Activated CD4-positive, alpha-beta T cell treated with anti-CD3 and anti-CD28 coated beads, Interleukin-2, amount 10 ng/mL, durations not matched to agents 24 days and 14 days (primary cell): ENCODE measurements around the gene GATAD1. TPM values are rescaled to one million over a fixed set of nuclear protein-coding genes. Genes with fewer than 3 reads are reported as not detected.
"Not testable (repeated sequence)": the region's sequence is repeated elsewhere in the genome, so short reads cannot be mapped to it uniquely, and the experiment has no call there.

Source experiments
- DNase-seq: peaks from one replicate; pipeline ENCODE4 v3.0.0; 2022
- H3K27ac Mint-ChIP-seq: one replicate; pipeline ENCODE4 v1.8.0; 2022; ENCODE audit warnings: mild to moderate bottlenecking, mixed read lengths
- H3K27me3 Mint-ChIP-seq: one replicate; pipeline ENCODE4 v1.8.0; 2022; ENCODE audit warnings: mixed read lengths
- H3K36me3 Mint-ChIP-seq: one replicate; pipeline ENCODE4 v1.8.0; 2022; ENCODE audit warnings: low read depth, mild to moderate bottlenecking, mixed read lengths
- H3K4me1 Mint-ChIP-seq: one replicate; pipeline ENCODE4 v1.8.0; 2021; ENCODE audit warnings: mixed read lengths
- H3K4me3 Mint-ChIP-seq: one replicate; pipeline ENCODE4 v1.8.0; 2022; ENCODE audit warnings: mild to moderate bottlenecking, moderate library complexity, mixed read lengths
- H3K9me3 Mint-ChIP-seq: one replicate; pipeline ENCODE4 v1.8.0; 2021; ENCODE audit warnings: mixed read lengths
- intact Hi-C: fragments of 100-400 bp; cut with micrococcal nuclease; formaldehyde crosslinking; loops from one replicate; pipeline ENCODE4 v1.15.1; 2023
- total RNA-seq: library from RNA; stranded (reverse); gene quantifications from 2 replicates; pipeline ENCODE4 v1.2.3, GENCODE V29; 2022

GATAD1 gene
- total RNA-seq, 1 donor from 2014 or later: 21.4 TPM

GRCh38 chr7:92422926-92423325 is 24.4 kb upstream of the GATAD1 start:
- Mint-ChIP-seq H3K36me3 (no peaks in the 10 kb centered on the region), H3K27ac (no peak overlapping the region), H3K4me1 (peaks cover 14% of the 10 kb centered on the region), H3K27me3 (peaks cover 3% of the 10 kb centered on the region), H3K9me3 (no peaks in the 10 kb centered on the region), H3K4me3 (no peak overlapping the region)
- intact Hi-C loops: loop anchor here (5.0 to 10.0 kb wide), 2 partner anchors 39 to 632 kb away; no protein-coding TSS in a partner anchor
- no peak for DNase-seq

DNA sequence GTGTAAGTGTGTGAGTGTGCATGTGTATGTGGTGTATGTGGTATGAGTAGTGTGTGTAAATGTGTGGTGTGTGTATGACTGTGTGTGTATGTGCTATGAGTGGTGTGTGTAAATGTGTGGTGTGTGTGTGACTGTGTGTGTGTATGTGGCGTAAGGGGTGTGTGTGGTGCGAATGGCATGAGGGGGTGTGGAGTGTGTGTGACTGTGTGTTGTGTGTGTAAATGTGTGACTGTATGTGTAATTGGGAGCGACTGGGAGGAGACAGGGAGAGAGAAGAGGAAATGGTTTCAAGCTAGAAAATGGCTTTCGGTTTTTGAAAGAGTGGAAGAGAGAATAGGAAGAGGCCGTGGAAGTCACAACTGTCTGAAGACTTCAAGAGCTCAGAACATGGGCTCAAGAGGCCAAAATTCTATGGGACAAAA is 23.6 kb upstream of the GATAD1 start:
- no peaks in the 10 kb centered on the region for H3K36me3 Mint-ChIP-seq
- no peaks in the 10 kb centered on the region for H3K9me3 Mint-ChIP-seq
- H3K27ac Mint-ChIP-seq: no peak overlapping the region
- intact Hi-C loops: loop anchor here (1.0 to 10.0 kb wide), 3 partner anchors 24 to 631 kb away; partner anchors contain the start of gene GATAD1
- no peak for DNase-seq
- peak overlapping the region; percentile 55 for H3K4me3 Mint-ChIP-seq
- peaks cover 14% of the 10 kb centered on the region for H3K4me1 Mint-ChIP-seq
- peaks cover 3% of the 10 kb centered on the region for H3K27me3 Mint-ChIP-seq

GRCh38 chr7:92425311-92425947 is 21.9 kb upstream of the GATAD1 start:
- DNase-seq: no peak
- intact Hi-C loops: loop anchor here (10.0 kb wide), 1 partner anchor 629 kb away; no protein-coding TSS in a partner anchor
- H3K4me1 Mint-ChIP-seq: peaks cover 20% of the 10 kb centered on the region
- H3K4me3 Mint-ChIP-seq: peak overlapping the region; percentile 92
- H3K36me3 Mint-ChIP-seq: no peaks in the 10 kb centered on the region
- H3K27me3 Mint-ChIP-seq: peaks cover 6% of the 10 kb centered on the region
- no peaks in the 10 kb centered on the region for H3K9me3 Mint-ChIP-seq
- no peak overlapping the region for H3K27ac Mint-ChIP-seq

DNA sequence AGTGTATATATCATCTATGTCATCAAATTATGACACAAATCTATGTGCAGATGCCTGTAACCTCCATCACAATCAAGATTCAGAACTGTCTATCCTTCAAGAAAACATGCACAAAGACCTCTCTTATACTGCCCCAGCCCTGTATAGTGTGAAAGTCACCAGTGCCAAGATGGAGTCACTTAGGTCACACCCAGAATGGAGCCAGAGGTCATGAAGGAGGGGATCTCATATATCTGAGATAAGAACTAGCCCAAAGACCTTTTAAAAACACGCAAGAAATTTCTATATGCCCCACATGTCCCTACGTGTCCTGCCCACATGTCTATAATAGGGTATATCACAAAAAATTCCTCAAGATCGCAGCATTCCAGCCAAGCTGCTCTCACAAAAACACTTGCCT is 20.1 kb upstream of the GATAD1 start:
- H3K36me3 Mint-ChIP-seq: no peaks in the 10 kb centered on the region
- no peak overlapping the region for H3K4me3 Mint-ChIP-seq
- H3K9me3 Mint-ChIP-seq: no peaks in the 10 kb centered on the region
- DNase-seq: no peak
- peaks cover 20% of the 10 kb centered on the region for H3K4me1 Mint-ChIP-seq
- intact Hi-C loops: loop anchor here (10.0 kb wide), 1 partner anchor 628 kb away; no protein-coding TSS in a partner anchor
- H3K27ac Mint-ChIP-seq: no peak overlapping the region
- peaks cover 4% of the 10 kb centered on the region for H3K27me3 Mint-ChIP-seq

DNA sequence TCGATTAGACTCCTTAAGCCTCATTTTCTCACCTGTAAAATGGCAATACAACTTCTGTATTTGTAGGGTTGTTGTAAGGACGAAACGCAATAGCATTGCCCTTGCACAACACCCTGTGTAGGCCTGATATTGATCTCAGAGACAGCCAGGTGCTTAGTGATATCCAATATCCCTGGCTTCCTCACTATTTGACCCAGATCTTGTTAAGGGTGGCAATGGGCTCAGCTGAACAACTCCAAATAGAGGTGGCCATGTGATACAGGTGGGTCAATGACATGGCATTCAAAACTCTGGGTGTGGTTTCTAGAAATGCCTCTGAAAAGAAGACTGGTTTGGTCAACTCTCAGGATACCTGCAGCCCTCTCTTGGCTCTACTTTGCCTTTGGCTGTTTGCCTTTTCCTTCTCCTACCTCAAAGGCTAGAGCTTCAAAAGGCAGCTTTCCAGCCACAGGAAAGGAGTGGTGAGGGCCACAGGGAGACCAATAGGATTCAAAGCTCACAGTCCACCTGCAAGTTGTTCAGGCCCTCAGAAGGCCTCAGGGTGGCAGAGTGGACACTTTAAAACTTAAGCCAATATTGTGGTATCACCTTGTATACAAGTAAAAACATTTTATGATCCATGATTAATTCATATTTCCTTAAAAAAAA is 14.9 kb upstream of the GATAD1 start:
- no peaks in the 10 kb centered on the region for H3K9me3 Mint-ChIP-seq
- H3K4me1 Mint-ChIP-seq: peaks cover 6% of the 10 kb centered on the region
- no peak overlapping the region for H3K4me3 Mint-ChIP-seq
- H3K27ac Mint-ChIP-seq: no peak overlapping the region
- peaks cover 4% of the 10 kb centered on the region for H3K27me3 Mint-ChIP-seq
- DNase-seq: no peak
- intact Hi-C loops: no loop called here
- H3K36me3 Mint-ChIP-seq: no peaks in the 10 kb centered on the region

- Mint-ChIP-seq H3K27ac (no peak overlapping the region), H3K4me1 (peaks cover 6% of the 10 kb centered on the region), H3K9me3 (no peaks in the 10 kb centered on the region), H3K4me3 (no peak overlapping the region), H3K27me3 (peaks cover 4% of the 10 kb centered on the region), H3K36me3 (no peaks in the 10 kb centered on the region)
- DNase-seq: no peak
- intact Hi-C loops: no loop called here
Measured at GRCh38 chr7:92433019-92433418, 14.3 kb upstream of the GATAD1 start.

DNA sequence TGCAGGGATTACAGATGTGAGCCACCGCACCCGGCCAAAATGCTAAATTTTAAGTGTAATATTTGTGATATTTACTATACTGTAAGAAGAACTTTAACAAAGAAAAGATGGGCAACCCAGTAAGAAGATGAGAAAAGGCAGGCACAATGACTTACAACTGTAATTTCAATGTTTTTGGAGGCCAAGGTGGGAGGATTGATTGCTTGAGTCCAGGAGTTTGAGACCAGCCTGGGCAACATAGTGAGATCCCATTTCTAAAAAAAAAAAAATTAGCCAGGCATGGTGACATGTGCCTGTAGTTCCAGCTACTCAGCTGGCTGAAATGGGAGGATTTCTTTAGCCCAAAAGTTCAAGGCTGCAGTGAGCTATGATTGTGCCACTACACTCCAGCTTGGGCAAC is 11.7 kb upstream of the GATAD1 start:
- no peak overlapping the region for H3K4me3 Mint-ChIP-seq
- H3K36me3 Mint-ChIP-seq: no peaks in the 10 kb centered on the region
- DNase-seq: no peak
- H3K27me3 Mint-ChIP-seq: peaks cover 6% of the 10 kb centered on the region
- no peaks in the 10 kb centered on the region for H3K9me3 Mint-ChIP-seq
- H3K27ac Mint-ChIP-seq: no peak overlapping the region
- intact Hi-C loops: no loop called here
- no peaks in the 10 kb centered on the region for H3K4me1 Mint-ChIP-seq

DNA sequence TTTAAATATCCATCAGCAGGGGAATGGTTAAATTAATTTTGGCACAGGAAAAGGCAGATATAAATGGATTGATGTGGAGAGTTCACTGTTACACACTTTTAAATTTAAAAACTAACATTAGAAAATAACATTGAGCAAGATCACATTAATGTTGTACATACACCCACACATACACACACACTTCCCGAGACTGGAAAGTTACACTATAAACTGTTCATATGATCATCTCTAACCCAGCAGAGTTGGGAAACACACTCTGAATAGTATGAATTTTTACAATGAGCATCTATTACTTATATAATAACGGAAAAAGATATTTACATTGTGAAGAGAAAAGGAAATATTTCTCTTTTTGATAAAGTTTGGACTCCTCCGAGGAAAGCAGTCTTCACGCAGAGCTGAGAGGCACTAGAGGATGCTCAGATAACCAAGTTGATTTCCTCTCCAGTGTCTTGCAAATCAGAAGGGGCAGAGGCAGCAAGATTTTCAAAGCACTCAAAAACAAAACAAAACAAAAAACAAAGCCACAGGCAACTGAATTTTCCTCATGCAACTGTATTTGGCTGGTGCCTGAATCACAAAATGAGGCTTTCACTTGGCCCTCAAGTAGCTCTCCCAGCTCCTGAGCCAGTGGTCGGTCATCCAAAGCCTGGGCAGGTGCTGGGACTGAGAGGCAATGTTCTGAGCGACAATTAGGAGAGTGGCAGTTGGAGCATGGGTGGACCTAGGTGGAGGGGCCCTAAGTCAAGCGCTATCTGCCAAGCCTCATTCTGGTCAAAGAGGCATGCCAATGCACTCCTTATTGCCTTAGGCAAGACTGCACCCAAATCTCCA is 10.5 kb upstream of the GATAD1 start:
- intact Hi-C loops: no loop called here
- H3K27me3 Mint-ChIP-seq: peaks cover 9% of the 10 kb centered on the region

GRCh38 chr7:92437956-92438491 is 9.3 kb upstream of the GATAD1 start:
- intact Hi-C loops: no loop called here
- Mint-ChIP-seq H3K4me1 (no peaks in the 10 kb centered on the region), H3K36me3 (no peaks in the 10 kb centered on the region), H3K27me3 (peaks cover 13% of the 10 kb centered on the region), H3K27ac (no peak overlapping the region), H3K9me3 (no peaks in the 10 kb centered on the region), H3K4me3 (no peak overlapping the region)
- DNase-seq: no peak

More for the DNA sequence above, 10.5 kb upstream of the GATAD1 start:
- DNase-seq: no peak
- H3K4me1 Mint-ChIP-seq: no peaks in the 10 kb centered on the region
- H3K36me3 Mint-ChIP-seq: no peaks in the 10 kb centered on the region
- H3K27ac Mint-ChIP-seq: no peak overlapping the region
- H3K4me3 Mint-ChIP-seq: no peak overlapping the region
- H3K9me3 Mint-ChIP-seq: no peaks in the 10 kb centered on the region

- not testable (repeated sequence) for DNase-seq, H3K36me3 Mint-ChIP-seq, H3K4me1 Mint-ChIP-seq, H3K27ac Mint-ChIP-seq, H3K9me3 Mint-ChIP-seq, H3K4me3 Mint-ChIP-seq
- intact Hi-C loops: loop anchor here (10.0 kb wide), 3 partner anchors 392 to 1358 kb away; partner anchors contain the start of genes CDK6 and FZD1
- peaks cover 13% of the 10 kb centered on the region for H3K27me3 Mint-ChIP-seq
Measured at GRCh38 chr7:92442720-92443119, 4.6 kb upstream of the GATAD1 start.

GRCh38 chr7:92446869-92447344 is 375 bp upstream of the GATAD1 start:
- peaks cover 4% of the 10 kb centered on the region for H3K27me3 Mint-ChIP-seq
- H3K27ac Mint-ChIP-seq: peak overlapping the region; percentile 90
- intact Hi-C loops: loop anchor here (1.0 to 10.0 kb wide), 13 partner anchors 23 to 1362 kb away; partner anchors contain the start of genes AKAP9, ANKIB1, CDK6 and CYP51A1
- peak overlapping the region; percentile 85 for H3K4me3 Mint-ChIP-seq
- no peaks in the 10 kb centered on the region for H3K9me3 Mint-ChIP-seq
- peaks cover 9% of the 10 kb centered on the region for H3K4me1 Mint-ChIP-seq
- no peak for DNase-seq
- peaks cover 17% of the 10 kb centered on the region for H3K36me3 Mint-ChIP-seq

DNA sequence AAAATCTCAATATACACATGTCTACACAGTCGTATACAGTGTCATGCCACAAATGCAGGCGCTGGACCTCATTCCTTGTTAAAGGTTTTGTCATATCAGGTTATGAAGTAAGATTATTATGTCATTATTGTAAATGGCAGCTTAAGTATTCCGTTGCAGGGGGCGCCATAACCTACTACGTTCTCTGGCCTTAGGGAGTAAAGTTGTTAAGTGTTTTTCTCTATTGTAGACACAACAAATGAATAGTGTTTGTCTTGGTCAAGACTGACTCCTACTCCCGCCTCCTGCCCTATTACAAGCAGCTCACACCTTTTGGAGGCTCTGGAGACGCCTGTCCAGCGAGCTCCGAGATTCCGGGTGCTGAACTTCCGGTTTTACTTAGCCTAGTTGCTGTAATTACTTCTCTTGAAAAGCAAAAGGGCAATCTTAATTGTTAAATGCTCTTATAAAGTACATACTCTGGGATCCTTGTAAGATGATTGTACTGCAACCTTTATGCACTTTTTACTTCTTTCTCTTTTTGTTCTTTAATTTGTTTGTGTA is 994 bp downstream of the GATAD1 start:
- no peaks in the 10 kb centered on the region for H3K27me3 Mint-ChIP-seq
- H3K9me3 Mint-ChIP-seq: no peaks in the 10 kb centered on the region
- peaks cover 9% of the 10 kb centered on the region for H3K4me1 Mint-ChIP-seq
- peak; percentile 88 for DNase-seq
- H3K4me3 Mint-ChIP-seq: peak overlapping the region; percentile 94
- H3K27ac Mint-ChIP-seq: peak overlapping the region; percentile 93
- intact Hi-C loops: loop anchor here (1.0 to 10.0 kb wide), 7 partner anchors 13 to 1363 kb away; partner anchors contain the start of genes AKAP9, CDK6, FZD1 and VPS50
- peaks cover 17% of the 10 kb centered on the region for H3K36me3 Mint-ChIP-seq

DNA sequence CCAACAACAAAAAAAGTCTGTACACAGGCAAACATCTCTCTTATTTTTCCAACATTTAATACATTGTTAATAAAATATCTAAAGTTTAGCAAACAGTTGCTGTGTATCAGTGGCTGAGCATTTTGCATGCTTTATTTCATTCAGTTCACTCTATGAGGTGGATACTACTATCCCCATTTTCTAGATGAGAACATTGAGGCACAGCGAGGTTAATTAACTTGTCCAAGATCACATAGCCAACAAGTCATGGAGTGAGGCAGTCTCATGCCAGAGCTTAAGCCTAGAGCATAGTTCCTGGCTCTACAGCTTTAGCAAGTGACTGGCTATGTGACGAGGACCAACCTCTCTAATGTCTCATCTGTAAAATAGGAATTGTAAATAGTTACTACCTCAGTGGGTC is 4.4 kb downstream of the GATAD1 start:
- H3K9me3 Mint-ChIP-seq: no peaks in the 10 kb centered on the region
- no peak overlapping the region for H3K4me3 Mint-ChIP-seq
- peaks cover 27% of the 10 kb centered on the region for H3K36me3 Mint-ChIP-seq
- no peaks in the 10 kb centered on the region for H3K27me3 Mint-ChIP-seq
- peaks cover 9% of the 10 kb centered on the region for H3K4me1 Mint-ChIP-seq
- DNase-seq: no peak
- no peak overlapping the region for H3K27ac Mint-ChIP-seq
- intact Hi-C loops: no loop called here
